Measurements from ENCODE around the gene HCRTR1. TPM values are rescaled to one million over a fixed set of nuclear protein-coding genes. Genes with fewer than 3 reads are reported as not detected.

HCRTR1 gene
- total RNA-seq, 1 donor from 2014 or later = 1.6 TPM

DNA sequence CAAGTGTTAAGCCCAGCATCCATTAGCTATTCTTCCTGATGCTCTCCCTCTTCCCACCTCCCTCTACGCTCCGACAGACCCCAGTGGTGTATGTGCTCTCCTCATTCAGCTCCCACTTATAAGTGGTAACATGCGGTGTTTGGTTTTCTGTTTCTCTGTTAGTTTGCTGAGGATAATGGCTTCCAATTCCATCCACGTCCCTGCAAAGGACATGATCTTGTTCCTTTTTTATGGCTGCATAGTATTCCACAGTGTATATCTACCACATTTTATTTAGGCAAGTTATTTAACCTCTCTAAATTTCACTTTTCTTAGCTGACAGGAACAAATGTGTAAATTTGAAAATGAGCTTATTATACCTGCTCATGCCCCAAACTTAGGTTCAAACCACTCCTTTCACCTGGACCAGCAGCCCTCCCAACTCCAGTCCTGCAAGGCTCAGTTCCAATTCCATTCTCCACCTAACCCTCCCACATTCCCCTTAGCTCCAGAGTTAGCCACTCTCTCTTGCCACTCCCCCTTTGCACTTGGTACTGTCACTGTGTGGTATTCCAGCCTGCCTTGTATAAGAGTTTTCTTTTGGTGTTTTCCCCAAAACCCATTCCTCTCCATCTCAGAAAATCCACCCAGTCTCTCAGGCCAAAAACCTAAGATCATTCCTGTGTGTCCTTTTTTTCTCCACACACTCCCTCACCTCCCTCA is 28.9 kb downstream of the HCRTR1 start:
- DNase-seq (ENCODE audit: low spot score in 2 of 2) (no peak), FAIRE-seq (no peak)

DNA sequence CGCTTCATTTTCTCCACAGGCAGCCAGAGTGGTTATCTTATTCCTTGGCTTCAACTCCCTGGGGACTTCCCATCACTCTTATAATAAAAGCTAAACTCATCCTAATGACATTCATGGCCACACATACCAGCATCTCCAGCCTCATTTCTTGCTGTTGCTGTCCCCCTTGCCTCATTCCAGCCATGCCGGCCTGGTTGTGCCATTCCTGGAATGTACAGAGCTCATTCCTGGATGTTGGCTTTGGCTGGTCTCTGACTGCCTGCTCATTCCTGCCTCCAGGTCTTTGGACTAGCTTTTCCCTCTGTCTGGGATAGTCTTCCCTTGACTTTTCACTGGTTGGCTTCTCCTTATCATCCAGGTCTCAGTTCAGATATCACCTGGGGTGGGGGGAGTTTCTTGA is 29.6 kb downstream of the HCRTR1 start:
- no peak for FAIRE-seq

DNA sequence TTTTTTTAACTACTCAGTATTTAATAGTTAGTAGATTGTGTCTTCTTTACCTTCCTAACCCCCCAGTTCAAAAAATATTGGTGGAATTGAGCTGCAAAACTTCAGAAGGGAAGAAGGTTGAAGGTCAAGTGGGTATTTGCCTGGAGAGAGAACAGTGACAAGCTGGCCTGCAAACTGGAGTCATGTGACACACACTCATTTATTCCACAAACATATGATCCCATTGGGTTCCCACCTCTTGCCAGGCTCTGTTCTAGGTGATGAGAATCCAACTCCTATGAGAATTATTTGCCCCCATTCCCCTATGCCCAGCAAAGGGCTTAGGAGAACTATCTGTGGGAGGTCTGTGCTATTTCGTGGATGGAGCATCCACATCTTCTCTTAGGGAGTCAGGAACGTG is 30.7 kb downstream of the HCRTR1 start:
- no peak for FAIRE-seq
- DNase-seq (ENCODE audit: low spot score in 2 of 2) = no peak

More for the DNA sequence above, 29.6 kb downstream of the HCRTR1 start:
- DNase-seq (ENCODE audit: low spot score in 2 of 2) = no peak

DNA sequence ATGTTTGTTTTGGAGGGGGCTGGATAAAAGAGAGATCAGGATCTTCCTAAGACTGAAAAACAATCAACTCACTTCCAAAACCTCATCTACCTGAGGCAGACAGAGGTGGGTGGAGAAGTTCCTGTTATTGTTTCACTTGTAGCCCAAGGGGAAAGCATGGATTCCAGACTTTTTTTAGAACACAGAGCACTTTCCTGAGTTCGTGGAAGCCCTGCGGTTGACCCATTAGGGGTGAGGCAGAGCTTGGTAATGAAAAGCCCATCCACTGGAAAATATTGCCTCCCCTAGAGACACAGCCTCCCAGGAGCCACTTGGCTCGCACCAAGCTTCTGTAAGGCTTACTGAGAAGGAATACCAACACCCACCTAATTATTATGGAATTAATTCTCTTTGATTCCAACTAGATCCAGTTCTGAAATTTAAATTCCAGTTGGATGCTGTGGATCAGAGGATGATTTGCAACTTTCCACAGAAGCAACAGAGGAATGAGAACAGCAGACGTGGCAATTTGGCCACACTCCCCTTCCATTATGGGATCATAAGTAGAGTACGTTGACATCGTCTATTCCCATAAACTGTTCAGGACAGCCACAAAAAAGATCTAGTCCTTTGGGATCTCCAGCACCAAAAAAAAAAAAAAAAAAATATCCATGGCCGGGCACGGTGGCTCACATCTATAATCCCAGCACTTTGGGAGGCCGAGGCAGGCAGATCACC is 31.3 kb downstream of the HCRTR1 start:
- DNase-seq (ENCODE audit: low spot score in 2 of 2) (no peak), FAIRE-seq (no peak)

DNA sequence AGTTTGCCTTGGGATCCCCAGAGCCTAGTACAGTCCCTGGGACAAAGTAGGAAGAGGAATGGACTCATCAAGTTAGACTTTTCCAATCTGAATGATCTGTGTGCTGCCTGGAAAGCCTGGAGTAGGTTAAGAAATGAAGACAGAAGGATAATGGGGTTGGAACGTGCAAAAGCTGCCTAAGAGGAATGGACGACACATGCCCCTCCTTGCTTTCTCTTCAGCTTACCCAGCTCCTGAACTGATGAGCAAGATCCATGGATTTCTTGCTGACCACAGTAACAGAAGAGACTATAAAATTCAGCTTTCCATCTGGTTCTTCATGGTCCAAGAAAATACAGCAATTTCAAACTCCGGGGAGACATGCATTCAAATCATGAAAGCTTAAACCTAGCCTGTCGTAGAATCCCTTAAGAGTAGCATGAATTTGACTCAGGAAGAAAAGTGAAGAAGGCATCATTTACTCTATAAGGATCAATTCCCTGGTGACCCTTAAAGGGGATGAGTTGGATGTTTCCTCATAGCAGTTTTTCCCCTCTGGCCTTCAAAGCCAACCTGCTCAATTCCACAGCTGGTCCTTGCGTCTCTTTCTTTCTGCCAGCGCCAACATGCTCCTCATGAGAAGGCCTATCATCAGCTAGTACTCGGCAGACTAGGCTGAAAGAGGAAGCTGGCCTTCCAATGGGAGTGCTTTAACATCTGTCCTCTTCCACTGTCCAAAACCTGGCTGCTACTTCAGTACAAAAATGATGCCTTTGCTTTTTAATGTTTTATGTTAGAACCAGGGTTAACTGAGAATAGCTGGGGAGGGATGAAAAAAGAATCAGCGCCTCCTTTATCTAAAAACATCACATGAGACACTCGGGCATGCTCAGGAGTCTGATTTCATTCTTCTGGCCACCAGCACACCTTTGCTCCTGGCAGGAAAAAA is 32.9 kb downstream of the HCRTR1 start:
- FAIRE-seq (no peak), DNase-seq (ENCODE audit: low spot score in 2 of 2) (no peak)

DNA sequence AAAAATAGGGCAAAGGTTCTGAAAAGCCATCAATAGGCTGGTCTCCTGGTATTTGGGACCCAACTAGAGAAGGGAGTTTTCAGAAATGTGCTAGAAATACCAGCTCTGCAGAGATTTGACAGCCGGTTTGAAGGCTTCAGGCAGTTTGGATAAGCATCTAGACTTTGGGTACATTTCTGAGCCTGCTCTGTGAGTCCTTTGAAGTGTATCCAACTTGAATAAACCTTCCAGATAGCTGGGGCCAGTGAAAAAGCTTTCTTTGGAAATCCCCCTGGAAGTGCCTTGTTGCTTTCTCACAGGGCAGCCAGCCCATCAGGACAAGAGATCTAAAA is 33.6 kb downstream of the HCRTR1 start:
- FAIRE-seq (no peak), DNase-seq (ENCODE audit: low spot score in 2 of 2) (no peak)

DNA sequence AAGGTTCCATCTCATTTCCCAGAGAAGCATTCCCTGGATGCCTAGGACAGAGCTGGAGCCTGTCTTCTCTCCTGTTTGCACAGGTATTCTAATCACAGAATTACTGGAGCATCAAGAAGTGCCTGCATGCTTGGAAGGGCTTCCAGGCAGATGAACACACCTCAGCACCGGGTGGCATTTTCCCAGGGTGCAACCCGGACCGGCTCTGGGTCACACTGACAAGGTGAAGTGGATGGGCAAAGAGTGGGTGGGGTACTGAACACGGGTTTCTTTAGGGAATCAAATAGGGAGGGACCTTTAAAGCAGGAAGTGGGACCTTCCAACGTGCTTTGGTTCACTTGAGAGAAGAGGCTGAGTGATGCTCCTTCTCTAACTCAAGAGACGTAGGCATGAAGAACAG is 34.3 kb downstream of the HCRTR1 start:
- FAIRE-seq = no peak
- DNase-seq (ENCODE audit: low spot score in 2 of 2) = no peak

DNA sequence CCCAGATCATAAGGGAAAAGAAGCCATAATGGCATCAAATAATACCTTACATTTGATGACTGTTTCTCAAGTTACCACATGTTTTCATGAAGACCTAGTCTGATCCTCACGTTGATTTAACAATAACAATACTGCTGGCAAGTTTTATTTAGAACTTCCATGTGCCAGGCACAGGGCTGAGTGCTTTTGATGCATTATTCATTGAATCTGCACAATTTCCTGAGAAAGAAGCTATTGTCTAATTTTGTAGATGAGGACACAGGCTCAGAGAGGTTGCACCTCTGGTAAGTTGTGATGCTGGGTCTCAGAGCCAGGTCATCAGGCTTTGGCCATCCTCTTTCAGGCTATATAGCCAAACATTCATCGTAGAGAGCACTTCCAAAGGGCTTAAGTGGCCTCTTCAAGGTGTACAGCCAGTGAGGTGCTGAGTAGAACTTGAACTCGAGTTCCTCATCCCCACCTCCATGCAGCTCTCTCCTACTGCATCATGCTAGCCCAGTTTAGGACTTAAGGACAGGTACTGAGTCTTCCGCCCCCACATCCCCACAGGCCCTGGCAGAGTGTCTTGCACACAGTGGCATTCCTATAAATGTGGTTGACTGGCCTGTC is 35.5 kb downstream of the HCRTR1 start:
- FAIRE-seq = no peak

DNA sequence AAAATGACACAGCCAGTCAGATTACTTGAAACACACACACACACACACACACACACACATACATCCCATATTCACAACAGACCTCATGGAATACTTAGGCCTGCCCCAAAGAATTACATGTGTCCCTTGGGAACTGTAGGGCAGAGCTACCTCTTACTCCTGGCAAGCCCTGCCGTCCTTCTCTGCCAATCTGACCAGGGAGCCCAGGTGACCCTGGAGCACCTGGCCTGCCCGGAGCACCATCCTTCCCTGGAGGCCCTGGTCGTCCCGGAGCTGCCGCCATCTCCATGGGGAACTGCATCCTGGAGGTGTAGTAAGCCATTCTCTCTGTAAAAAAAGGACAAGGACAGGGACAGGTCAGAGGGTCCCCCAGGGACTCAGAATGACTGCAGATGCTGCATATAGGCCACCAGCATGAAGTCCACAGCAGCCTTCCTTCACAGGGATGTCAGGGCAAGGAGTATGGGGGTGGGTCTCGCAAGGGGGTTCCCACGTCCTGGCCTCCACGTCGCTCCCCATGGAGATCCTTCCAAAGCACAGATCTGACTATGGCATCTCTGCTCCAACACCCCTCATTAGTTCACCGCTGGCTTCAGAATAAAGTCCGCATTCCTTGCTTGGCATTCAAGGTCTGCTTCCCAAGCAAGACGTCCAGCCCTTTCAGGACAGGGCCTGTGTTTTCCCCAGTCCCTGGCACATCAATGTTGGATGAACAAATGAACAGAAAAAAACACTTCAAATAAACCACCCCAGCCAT is 36.4 kb downstream of the HCRTR1 start:
- no peak for FAIRE-seq
- DNase-seq (ENCODE audit: low spot score in 2 of 2) = no peak

More for the DNA sequence above, 35.5 kb downstream of the HCRTR1 start:
- DNase-seq (ENCODE audit: low spot score in 2 of 2) = no peak

DNA sequence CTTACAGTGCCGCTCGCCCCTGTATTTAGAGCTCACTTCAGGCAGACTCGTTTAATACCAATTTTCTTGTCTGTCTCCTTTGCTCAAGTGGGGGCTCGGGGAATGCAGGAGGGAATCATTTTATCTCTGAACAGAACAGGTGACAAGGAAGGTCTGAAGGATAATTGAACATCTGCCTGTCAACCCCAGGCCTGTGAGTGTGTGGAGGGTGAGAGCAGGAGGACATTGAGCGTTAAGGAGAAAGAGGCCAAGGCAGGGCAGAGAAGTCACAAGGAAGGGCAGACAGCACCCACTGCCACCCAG is 36.9 kb downstream of the HCRTR1 start:
- FAIRE-seq (no peak), DNase-seq (ENCODE audit: low spot score in 2 of 2) (no peak)

DNA sequence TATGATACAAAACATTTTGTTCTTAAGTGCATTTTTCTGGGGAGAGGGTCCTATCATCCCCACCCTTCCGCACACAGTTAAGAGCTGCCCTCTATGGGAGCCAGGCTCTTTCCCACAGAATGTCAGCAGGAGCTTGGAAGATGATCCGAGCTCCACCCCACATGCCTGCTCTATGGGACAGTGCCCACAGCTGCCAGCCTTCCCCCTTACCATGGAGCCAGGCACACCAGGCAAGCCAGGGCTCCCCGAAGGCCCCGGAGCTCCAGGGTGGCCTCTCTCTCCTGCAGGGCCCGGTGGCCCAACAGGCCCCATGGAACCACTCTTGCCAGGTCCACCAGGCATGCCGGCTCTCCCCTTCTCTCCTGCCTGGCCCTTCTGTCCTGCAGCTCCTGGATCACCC is 37.6 kb downstream of the HCRTR1 start:
- FAIRE-seq = no peak

DNA sequence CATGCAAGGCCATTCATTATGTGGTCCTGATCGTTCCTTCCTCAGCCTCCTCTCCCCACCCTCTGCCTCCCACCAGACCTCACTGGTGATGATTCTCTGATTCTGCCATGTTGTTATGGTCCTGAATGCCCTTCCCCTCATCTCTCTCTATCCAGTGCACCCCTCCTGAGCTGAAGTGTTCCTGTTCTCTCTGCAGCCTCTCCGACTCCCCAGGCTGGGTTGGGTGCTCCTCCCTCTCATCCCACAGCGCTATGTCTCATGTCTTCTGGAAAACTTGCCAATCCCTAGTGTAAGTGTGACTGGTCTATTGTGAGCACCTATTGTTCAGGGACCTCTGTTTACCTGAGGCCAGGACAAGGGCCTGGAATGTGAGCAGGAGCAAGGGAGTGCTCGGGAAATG is 38.3 kb downstream of the HCRTR1 start:
- FAIRE-seq (no peak), DNase-seq (ENCODE audit: low spot score in 2 of 2) (no peak)

More for the DNA sequence above, 37.6 kb downstream of the HCRTR1 start:
- no peak for DNase-seq (ENCODE audit: low spot score in 2 of 2)

DNA sequence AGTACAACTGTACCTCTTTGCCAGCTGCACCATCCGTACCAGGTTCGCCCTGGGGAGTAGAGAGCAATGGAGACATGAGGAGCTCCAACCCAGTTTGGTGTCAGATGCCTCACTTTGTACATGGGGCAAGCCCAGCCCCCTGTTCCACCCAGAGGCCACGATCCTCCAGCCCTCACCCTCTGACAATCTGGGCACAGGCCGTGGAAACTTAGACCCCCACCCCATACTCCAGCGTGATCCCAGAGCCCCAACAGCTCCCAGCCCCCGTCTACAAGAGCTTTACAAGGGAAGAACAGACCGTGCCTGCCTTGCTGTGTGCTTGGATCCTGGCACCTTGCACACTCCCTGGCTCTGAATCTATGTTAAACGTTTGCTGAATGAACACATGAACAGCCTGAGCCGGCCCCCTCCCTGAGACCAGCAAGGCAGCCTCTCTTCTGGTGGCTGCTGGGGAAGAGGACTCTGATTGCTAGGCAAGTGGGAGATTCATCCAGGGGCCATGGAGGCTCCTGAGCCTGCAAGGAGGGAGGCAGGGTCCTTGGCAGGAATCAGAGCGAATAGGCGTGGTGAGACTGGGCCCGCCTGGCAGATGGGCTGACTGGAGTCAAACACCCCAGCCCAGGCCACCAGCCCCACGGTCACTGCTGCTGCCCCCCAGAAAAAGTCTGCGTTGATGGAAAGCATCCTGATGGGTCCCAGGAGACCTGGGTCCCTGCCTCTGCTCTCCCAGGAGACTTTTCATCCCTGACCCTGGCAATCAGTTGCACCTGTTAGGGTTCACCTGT is 39.7 kb downstream of the HCRTR1 start:
- FAIRE-seq (no peak), DNase-seq (ENCODE audit: low spot score in 2 of 2) (no peak)

DNA sequence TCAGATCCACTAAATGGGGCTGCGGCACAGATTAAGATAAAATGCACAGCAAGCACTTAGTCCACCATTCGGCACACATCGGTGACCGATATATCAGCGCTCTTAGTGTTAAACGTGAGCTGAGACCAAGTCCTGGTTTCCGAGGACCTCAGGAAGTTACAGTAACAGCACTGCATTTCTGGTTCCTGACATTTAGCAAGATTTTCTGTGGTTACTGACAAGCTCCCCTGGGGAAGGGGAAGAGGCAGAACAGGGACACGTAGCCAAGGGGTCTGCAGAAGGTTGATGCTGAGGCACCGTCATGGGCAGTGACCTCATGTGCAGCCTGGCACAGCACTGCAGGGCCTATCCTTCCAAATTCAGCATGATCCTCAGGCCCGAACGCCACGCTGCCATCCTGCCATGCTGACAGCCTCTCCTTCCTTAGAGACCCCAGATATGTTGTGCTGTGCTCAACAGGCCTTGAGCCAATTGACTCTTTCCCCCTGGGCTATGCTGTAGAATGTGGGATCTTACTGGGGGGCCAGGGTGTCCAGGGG is 40.6 kb downstream of the HCRTR1 start:
- FAIRE-seq = no peak
- no peak for DNase-seq (ENCODE audit: low spot score in 2 of 2)

DNA sequence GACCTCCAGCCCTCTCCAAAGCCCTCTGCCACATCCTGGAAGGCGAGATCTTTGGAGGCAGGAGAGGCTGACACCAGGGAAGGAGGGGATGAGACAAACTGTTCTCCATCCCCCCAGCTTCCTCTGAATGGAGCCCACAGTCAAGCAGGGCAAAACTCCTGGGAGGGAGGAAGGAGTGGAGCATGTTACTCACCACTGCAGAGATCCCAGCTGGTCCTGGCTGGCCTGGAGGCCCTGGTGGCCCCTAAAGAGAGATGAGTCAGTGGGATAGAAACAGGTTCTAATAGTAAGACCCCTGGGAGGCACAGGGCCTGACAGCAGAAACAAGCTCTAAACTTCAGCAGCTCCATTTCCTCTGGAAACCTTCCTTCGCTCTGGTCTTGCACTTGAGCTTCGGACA is 41.2 kb downstream of the HCRTR1 start:
- DNase-seq (ENCODE audit: low spot score in 2 of 2) (no peak), FAIRE-seq (no peak)

DNA sequence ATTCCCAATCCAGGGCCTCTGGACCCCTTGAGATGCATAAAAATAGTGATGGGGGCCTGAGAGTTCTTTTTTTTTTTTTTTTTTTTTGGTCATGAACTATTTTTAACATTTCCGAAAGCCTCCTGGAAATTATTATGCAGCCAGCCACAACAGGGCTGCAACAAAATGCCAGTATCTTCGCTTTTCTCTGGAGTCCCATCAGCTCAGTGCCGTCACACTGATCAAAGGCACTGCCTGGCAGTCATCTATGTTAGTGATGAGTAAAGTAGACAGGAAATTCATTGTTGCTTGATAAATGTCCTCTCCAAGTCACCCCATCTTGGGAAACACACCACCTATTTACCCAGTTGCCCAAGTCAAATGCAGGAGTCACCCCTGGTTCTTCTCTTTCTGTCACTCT is 42.4 kb downstream of the HCRTR1 start:
- FAIRE-seq = no peak
- DNase-seq (ENCODE audit: low spot score in 2 of 2) = no peak

DNA sequence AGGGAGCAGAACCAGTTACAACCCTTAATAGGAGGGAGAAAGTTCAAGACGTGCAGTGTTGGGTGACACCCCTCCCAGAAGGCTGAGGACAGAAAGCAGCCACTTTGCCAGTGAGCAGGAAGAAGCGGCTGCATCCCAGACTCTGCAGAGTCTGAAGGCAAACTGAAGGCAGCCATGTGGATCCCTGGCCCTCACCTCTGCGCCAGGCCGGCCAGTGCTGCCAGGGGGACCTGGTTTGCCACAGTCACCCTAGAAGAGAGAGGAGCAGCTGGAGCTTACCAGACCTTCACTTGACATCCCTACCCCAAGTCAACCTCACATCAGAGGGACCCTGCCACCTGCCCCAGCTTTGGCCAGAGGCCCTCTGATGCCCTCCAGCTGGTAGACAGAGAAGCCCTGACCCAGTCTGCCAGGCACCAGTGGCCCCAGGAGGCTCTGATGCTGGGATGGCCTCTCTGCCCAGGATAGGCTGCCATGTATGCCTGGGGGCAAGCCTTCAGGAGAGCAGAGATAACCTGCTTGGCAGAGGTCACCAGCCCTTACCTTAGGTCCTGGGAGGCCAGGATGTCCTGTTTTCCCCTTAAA is 43.5 kb downstream of the HCRTR1 start:
- FAIRE-seq = no peak

DNA sequence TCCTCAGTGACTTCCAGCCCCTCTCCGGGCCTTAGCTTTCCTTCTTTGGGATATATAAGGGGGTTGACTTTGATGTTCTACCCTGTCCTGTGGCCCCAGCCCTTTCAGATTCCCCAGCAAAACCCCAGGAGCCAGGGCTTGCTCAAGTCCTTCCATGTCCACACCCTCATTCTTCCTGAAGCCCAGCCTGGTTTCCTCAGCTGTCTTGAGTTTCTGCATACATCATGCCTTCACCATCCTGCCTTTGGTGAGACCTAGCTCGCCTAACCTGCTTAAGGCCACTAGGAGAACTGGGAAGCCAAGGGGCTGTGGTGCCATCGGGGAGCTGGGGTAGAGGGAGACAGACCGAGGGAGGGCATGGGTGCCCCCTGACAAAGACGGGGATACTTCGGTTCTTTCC is 44.4 kb downstream of the HCRTR1 start:
- FAIRE-seq (no peak), DNase-seq (ENCODE audit: low spot score in 2 of 2) (no peak)

More for the DNA sequence above, 43.5 kb downstream of the HCRTR1 start:
- no peak for DNase-seq (ENCODE audit: low spot score in 2 of 2)

DNA sequence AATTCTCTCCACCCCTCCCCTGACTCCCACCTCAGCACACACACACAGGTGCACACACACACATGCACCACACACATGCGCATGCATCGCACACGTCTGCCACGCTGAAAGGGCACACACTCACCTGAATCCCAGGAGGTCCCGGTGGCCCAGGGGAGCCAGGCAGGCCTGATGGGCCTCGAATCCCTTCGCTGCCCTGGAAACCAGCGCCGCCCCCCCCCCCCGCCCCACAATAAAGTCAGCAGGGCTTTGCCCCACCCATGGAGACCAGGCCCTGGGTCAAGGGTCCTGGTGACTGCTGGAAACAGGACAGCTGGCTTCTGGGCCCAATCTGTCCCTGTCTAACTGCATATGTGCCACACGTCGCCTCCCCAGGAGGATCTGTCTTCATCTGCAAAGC is 45.0 kb downstream of the HCRTR1 start:
- no peak for FAIRE-seq
- DNase-seq (ENCODE audit: low spot score in 2 of 2) = no peak

Measured in frontal cortex (tissue), 4 donors.